ENCODE data around the gene NVL. TPM values are rescaled to one million over a fixed set of nuclear protein-coding genes. Genes with fewer than 3 reads are reported as not detected.

NVL gene
- total and polyA plus RNA-seq, 2 of the 4 experiments (the other 2 are of a cell fraction): 16.5 to 18.4 TPM

DNA sequence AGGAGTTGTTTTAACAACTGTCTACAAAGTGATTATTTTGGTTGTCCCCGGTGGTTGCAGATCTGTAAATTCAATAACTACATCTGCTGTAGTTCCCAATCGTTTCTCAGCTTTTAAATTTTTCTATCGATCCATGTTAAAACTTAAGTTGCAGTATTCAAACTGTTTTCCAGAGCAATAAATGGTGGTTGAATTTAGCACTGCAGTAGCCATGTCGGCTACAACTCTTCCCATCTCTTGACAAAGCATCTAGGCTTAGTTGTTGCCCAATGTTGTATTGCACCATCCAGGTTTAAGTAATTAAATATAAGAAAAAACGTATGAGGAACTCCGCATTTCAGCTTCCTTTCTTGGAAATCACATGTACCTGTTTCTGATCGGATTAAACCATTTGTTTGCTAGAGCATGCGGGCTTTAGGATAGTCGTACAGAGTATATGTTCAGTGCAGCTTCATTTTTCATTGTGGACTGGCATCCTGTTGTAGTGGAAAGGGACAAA lies 27.7 kb upstream of the NVL start:
- Histone ChIP-seq H3K9me3 (ENCODE audit: control insufficient read depth, insufficient read depth, low read length) (no peaks in the 10 kb centered on the region), H3K27me3 (ENCODE audit: control insufficient read depth, insufficient read depth, low read length) (no peaks in the 10 kb centered on the region), H3K23ac (ENCODE audit: low read depth, low read length) (peak overlapping the region; percentile 76; the same call in 1 of the 2 replicates), H3K79me1 (ENCODE audit: low read depth in 1 of 2, low read length in 2 of 2) (peaks cover 12 to 41% of the 10 kb centered on the region in 2 experiments; a peak in 3 of 4 replicates), H4K20me1 (ENCODE audit: insufficient read depth, low read length) (peaks cover 12% of the 10 kb centered on the region; the same call in 1 of the 2 replicates), H2AK9ac (replicated peaks; ENCODE audit: low read depth, low read length, poor library complexity) (no peak overlapping the region), H2BK120ac (ENCODE audit: low read depth, low read length) (no peak overlapping the region), H4K5ac (ENCODE audit: low read depth, low read length) (no peak overlapping the region), H3K4ac (ENCODE audit: low read depth, low read length) (peak overlapping the region; percentile 3; the same call in 1 of the 2 replicates), H2AK5ac (ENCODE audit: low read depth, low read length) (no peak overlapping the region), H2BK15ac (ENCODE audit: low read depth, low read length) (no peak overlapping the region), H3K4me2 (ENCODE audit: low read depth, low read length) (peak overlapping the region; percentile 63), H3K27ac (ENCODE audit: insufficient read depth, low read length) (peak overlapping the region; percentile 74), H3K4me3 (ENCODE audit: insufficient read depth, low read depth, low read length) (peak overlapping the region; percentile 74), H3K14ac (replicated peaks; ENCODE audit: low read depth, low read length) (peak overlapping the region; percentile 5), H2AFZ (replicated peaks; ENCODE audit: low read length, poor library complexity) (peak overlapping the region; percentile 94), H2BK5ac (ENCODE audit: low read depth, low read length, poor library complexity, severe bottlenecking) (peak overlapping the region; percentile 40), H4K8ac (ENCODE audit: low read depth in 2 of 2, low read length in 2 of 2) (peak overlapping the region in 1 of 2 experiments; percentile 3; a peak in 2 of 4 replicates), H2BK20ac (ENCODE audit: low read depth, low read length) (no peak overlapping the region), H3K9ac (ENCODE audit: low read depth, low read length) (peak overlapping the region; percentile 73), H3K18ac (ENCODE audit: low read depth, low read length) (no peak overlapping the region), H3K56ac (ENCODE audit: extremely low read depth, insufficient read depth, low read length) (0 out of 2 replicates have a peak overlapping the region, but pooled peaks have one; percentile 6), H4K91ac (ENCODE audit: insufficient read depth, low read depth, low read length) (peak overlapping the region; percentile 24; the same call in 1 of the 2 replicates), H3K9me1 (ENCODE audit: insufficient read depth, low read length) (peaks cover 5% of the 10 kb centered on the region; the same call in 1 of the 2 replicates), H3K4me1 (ENCODE audit: control insufficient read depth, insufficient read depth, low read length) (peaks cover 2% of the 10 kb centered on the region), H3K36me3 (ENCODE audit: control insufficient read depth, insufficient read depth, low read length) (no peaks in the 10 kb centered on the region)
- BruUV-seq (replicated peaks): TSS peak; percentile 31
- ChIA-PET CTCF (interaction anchor here (1.2 kb wide), 1 partner anchor 17 kb away, joined by 3 read pairs; no protein-coding TSS in a partner anchor), POLR2A (ENCODE audit: unreplicated experiment) (no interaction called here)
- ATAC-seq (ENCODE audit: low read depth): peak; percentile 11; the same call in 1 of the 2 replicates
- WGBS, 2 experiments (ENCODE audit: extremely low coverage in 2 of 2, insufficient read length in 1 of 2): 44% methylated on average over 3 of the region's 9 CpGs; no CpG with 5 or more reads in 1 of the 2 experiments
- in situ Hi-C loops (cut with MboI; ENCODE audit: low sequenced_read_pairs): no loop called here
- intact Hi-C loops (cut with micrococcal nuclease): no loop called here
- 0 out of 2 replicates have a peak, but pooled peaks have one; percentile 1 for TF ChIP-seq MXI1 (IDR thresholded peaks at IDR 0.05; ENCODE audit: borderline replicate concordance, low read depth, low read length)
- no peak for TF ChIP-seq BHLHE40 (IDR thresholded peaks at IDR 0.05; ENCODE audit: low read depth, low read length)
- peak; percentile 87 for TF ChIP-seq CEBPB (IDR thresholded peaks at IDR 0.05; ENCODE audit: low read depth, low read length)
- DNase-seq: peak; percentile 56
- dilution Hi-C loops (cut with HindIII; ENCODE audit: low sequenced_read_pairs, unreplicated experiment): no loop called here

Measured in IMR-90 (cell line).